ENCODE data around the gene MAP2K5.

Gene MAP2K5

GRCh38 chr15:67758619-67759300 is 216.3 kb downstream of the MAP2K5 start:
- no peak overlapping the region for H3K4me3 ChIP-seq (ENCODE audit: low read length)
- TF ChIP-seq ZNF274 (IDR thresholded peaks at IDR 0.05; ENCODE audit: low read depth, low read length) = no peak

DNA sequence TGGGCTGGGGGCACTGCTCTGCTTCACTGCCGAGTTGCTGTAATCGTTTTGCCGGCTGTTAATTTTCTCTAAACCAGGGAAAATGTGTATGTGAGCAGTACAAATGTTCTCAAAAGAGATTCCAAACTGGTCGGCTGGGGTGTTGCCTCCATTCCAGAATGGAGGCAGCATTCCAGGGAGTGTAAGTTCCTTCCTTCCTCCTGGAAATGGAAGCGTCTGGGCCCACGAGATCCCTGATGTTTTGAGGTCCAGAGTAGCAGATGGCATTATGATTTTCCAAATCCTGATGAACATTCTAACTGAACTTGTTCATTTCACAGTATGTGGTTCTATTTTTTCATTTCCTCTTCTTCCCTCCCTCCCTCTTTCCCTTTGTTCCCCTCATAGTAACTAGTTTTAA is 218.4 kb downstream of the MAP2K5 start:
- no peak for TF ChIP-seq ZNF274 (IDR thresholded peaks at IDR 0.05; ENCODE audit: low read depth, low read length)

GRCh38 chr15:67761343-67761742 is 218.8 kb downstream of the MAP2K5 start:
- H3K4me3 ChIP-seq (ENCODE audit: low read length) = no peak overlapping the region

More for the DNA sequence above, 218.4 kb downstream of the MAP2K5 start:
- no peak overlapping the region for H3K4me3 ChIP-seq (ENCODE audit: low read length)

DNA sequence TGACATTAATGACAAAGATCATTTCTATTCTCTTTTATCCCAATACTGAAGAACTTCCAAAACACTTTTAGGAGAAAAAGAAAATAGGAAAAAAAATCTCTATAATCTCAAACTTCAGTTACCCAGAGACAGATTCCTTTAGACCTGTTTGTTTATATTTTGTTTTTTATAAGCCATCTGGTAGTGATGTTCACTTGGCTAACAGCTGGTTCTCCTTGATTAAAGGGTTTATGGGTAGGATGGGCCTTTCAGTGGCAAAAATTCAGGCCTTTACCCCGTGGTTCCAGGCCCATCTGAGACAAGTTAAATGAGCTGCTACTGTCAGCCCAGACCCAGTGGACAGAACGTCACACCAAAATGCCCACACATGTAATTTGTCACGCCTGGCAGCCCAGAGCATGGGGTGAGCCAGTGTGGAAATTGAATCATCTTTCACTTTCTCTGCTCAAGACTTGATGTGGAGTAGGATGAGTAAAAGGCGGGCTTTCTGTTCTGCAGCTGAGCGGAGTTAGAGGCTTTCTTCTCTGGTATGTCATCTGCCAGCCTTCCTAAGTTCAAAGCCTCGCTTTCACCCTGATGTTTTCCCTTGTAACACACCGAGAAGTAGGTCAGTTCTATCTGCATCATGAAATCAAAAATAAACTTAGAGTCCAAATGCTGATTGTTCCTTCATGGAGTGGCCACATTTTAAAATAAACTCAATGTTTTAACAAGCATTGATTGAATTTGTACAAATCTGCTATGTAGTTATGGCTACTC is 220.3 kb downstream of the MAP2K5 start:
- TF ChIP-seq ZNF274 (IDR thresholded peaks at IDR 0.05; ENCODE audit: low read depth, low read length) = no peak
- no peak overlapping the region; the same call in 1 of the 2 replicates for H3K4me3 ChIP-seq (ENCODE audit: low read length)

More at GRCh38 chr15:67761343-67761742, 218.8 kb downstream of the MAP2K5 start:
- TF ChIP-seq ZNF274 (IDR thresholded peaks at IDR 0.05; ENCODE audit: low read depth, low read length) = no peak

DNA sequence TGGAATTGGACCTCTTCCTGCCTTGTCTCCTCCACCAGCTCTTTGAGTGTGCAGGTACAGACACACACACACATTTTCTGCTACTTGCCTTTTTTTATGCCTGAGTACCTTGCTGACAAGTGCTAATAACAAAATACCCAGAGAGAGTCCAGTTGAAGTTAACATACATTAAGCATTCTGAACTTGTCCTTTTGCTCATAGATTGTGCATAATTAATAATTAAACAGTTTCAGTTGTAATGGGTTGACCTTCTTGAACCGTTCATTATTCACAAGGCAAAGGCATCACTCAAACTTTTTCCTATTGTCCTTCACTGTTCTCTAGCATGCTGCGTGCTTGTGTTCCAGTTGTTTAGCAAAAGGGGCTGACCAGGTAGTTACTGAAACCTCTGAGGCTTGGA is 223.2 kb downstream of the MAP2K5 start:
- TF ChIP-seq ZNF274 (IDR thresholded peaks at IDR 0.05; ENCODE audit: low read depth, low read length) = no peak
- no peak overlapping the region for H3K4me3 ChIP-seq (ENCODE audit: low read length)

- no peak overlapping the region for H3K4me3 ChIP-seq (ENCODE audit: low read length)
- TF ChIP-seq ZNF274 (IDR thresholded peaks at IDR 0.05; ENCODE audit: low read depth, low read length) = no peak
These were observed 224.5 kb downstream of the MAP2K5 start for GRCh38 chr15:67766968-67767367.

GRCh38 chr15:67768313-67768977 is 225.9 kb downstream of the MAP2K5 start:
- no peak for TF ChIP-seq ZNF274 (IDR thresholded peaks at IDR 0.05; ENCODE audit: low read depth, low read length)
- no peak overlapping the region for H3K4me3 ChIP-seq (ENCODE audit: low read length)

DNA sequence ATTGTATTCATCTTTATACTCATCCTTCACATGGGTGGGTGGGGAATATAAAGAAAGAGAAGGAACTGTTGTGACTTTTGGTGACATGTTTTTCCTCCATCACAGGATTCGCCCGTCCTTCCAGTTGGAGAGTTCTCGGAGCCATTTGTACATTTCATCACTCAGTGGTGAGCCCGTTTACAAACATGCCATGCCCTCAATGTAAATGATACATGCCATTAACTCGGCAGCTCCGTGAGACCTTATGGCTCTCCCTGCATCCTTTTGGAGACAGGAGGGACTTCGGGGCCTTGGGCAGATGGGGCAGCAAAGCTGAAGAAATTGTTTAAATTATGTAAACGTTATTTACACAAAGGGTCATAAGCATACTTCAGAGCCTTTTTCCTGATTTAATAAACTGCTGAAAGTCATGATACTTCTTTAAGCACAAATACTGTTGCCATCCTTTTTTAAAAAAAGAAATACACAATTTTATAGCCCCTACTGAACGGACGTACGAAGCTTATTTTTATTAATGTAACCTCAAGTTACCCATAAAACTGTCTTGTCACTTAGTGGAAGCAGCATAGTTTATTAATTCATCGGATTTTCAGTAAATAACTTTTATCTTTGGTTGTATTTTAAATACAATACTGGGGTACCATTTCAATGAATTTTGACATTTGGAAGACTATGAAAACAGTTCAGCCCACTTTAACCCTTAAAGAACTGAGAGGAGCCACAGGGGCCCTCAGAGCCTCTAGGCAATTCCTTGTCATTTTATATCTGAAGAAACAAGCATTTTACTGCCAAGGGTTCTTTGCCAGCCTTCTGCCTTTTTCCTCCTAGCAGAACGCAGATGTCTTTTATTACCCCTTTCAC is 227.2 kb downstream of the MAP2K5 start:
- no peak for TF ChIP-seq ZNF274 (IDR thresholded peaks at IDR 0.05; ENCODE audit: low read depth, low read length)

DNA sequence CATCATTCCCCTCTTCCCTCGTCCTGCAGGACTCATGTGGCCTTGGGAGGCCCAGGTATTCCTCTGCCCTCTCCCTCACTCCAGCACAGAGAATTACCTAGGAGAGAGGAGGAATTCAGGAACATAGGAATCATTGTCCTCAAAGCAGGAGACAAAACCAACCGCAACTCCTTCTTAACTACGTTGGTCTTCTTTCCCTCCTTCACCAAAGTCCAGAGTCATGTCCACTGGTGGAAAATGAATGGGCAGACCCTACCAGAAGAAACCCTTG is 227.8 kb downstream of the MAP2K5 start:
- TF ChIP-seq ZNF274 (IDR thresholded peaks at IDR 0.05; ENCODE audit: low read depth, low read length) = no peak
- H3K4me3 ChIP-seq (ENCODE audit: low read length) = no peak overlapping the region

More for the DNA sequence above, 227.2 kb downstream of the MAP2K5 start:
- H3K4me3 ChIP-seq (ENCODE audit: low read length) = no peak overlapping the region

GRCh38 chr15:67771189-67771800 is 228.8 kb downstream of the MAP2K5 start:
- no peak overlapping the region for H3K4me3 ChIP-seq (ENCODE audit: low read length)
- TF ChIP-seq ZNF274 (IDR thresholded peaks at IDR 0.05; ENCODE audit: low read depth, low read length) = no peak

DNA sequence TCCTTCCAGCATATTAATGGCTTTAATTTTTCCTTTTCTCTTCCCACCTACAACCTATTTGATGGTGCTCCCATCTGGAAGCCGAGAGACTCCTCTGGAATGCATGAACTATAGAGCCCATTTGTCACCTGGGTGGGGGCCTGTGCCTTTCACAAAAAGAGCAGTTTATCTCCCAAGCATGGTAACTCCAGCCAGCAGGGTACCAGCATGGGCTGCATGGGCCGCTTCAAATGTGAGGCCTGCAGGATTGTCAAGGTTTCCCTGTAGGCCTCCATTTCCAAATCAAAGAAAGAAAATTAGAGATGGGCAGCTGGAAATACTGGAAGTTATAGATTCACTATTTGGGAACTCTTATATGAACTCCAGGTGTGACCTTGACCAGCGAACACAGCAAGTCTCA is 232.1 kb downstream of the MAP2K5 start:
- H3K4me3 ChIP-seq (ENCODE audit: low read length) = no peak overlapping the region
- TF ChIP-seq ZNF274 (IDR thresholded peaks at IDR 0.05; ENCODE audit: low read depth, low read length) = no peak

- no peak overlapping the region for H3K4me3 ChIP-seq (ENCODE audit: low read length)
- TF ChIP-seq ZNF274 (IDR thresholded peaks at IDR 0.05; ENCODE audit: low read depth, low read length) = no peak
These were observed 232.7 kb downstream of the MAP2K5 start for GRCh38 chr15:67775250-67775649.

DNA sequence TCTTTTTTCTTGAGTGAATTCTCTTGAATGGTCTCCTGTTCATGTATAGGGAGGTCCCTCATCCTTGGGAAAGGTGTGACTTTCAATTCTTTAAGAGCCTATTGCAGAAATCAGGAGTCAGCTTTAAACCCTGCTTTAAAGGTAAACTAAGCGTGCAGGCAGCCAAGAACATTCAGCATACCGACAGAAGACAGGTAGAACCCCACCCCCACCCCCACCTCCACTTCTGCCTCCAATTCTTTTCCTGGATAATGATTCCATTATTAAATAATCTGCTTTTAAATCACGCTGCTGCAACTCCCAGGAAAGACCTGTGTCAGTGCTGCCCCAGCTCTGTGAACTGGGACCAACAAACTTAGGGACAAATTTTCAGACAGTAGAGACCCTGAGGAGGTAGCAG is 233.5 kb downstream of the MAP2K5 start:
- H3K4me3 ChIP-seq (ENCODE audit: low read length) = no peak overlapping the region
- no peak for TF ChIP-seq ZNF274 (IDR thresholded peaks at IDR 0.05; ENCODE audit: low read depth, low read length)

DNA sequence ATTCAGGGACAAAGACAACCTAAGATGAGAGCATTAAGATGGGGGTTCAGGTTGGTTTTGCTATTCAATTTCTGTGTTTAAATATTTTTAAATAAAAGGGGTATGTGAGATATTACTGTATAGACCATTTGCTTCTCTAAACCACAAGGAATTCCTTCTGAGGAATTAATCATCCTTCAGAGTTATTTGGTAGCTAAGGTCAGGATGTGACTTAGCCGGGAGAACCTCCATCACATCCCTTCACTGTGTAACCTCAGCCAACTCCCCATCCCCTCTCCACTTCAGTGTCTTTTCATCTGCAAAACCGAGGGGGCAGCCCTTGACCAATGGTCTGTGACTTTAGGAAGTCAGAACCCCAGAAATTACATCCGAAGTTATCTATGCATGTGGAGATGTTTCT is 234.1 kb downstream of the MAP2K5 start:
- no peak for TF ChIP-seq ZNF274 (IDR thresholded peaks at IDR 0.05; ENCODE audit: low read depth, low read length)
- no peak overlapping the region for H3K4me3 ChIP-seq (ENCODE audit: low read length)
